NCI-H524 (cell line): ENCODE measurements around the gene CCDC146.
"Not testable (repeated sequence)": the region's sequence is repeated elsewhere in the genome, so short reads cannot be mapped to it uniquely, and the experiment has no call there.

Experiments
- DNase-seq, 2 experiments: peaks; one replicate each; lab custom pipeline; 2025; lab: John Stamatoyannopoulos, UW

CCDC146 gene

DNA sequence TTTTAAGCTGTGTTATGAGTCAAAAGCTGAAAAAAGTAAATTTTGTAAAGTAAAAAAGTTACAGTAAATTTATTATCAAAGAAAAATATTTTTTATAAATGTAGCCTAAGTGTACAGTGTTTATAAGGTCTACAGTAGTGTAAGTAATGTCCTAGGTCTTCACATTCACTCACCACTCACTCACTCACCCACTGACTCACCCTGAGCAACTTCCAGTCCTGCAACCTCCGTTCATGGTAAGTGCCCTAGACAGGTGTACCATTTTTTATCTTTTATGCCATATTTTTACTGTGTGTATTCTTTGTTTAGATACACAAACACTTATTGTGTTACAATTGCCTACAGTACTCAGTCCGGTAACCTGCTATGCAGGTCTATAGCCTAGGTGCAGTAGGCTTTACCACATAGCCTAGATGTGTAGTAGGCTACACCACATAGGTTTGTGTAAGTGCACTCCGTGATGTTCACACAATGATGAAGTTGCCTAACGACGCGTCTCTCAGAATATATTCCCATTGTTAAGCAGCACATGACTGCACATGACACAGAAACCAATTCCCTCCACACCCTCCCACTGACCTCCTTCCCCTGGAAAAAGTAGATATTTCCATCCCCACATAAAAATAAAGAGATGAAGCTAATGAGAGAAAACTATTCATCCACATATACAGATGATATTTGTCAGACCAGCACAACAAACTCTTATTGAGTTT, 122.0 kb downstream of the CCDC146 start:
- DNase-seq, result no peak

DNA sequence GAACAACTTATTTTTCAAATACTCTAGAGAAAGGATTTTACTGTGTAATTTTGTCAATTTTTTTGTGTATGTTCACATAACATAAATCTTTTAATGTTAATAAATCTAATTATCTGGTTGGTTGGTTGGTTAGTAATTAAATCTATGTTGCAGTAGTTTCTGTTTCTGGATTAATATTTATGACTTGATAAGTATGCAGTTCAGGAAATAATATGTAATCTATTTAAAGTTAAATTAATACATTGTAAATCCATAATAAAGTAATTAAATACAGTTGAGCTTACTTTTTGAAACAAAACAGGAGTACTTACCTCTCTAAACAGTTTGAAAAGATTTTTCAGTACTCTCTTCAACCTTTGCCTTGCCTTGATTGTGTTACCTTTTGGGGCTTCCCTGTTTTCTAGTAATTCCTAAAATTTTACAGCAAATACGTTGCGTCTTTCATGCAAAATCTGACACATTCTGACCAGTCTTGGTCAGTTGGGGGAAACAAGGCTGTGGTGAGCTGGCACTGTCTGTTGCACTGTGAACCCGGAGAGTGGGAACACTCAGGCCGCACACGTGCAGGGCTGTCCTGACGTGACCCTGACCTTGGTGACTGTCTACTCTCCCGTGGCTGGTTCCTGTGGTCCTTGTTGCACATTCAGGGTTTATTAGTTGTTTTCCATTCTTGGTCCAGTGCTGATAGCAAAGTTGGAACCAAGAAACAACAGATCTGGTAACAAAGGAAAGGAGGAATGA, 122.8 kb downstream of the CCDC146 start:
- no peak for DNase-seq

DNA sequence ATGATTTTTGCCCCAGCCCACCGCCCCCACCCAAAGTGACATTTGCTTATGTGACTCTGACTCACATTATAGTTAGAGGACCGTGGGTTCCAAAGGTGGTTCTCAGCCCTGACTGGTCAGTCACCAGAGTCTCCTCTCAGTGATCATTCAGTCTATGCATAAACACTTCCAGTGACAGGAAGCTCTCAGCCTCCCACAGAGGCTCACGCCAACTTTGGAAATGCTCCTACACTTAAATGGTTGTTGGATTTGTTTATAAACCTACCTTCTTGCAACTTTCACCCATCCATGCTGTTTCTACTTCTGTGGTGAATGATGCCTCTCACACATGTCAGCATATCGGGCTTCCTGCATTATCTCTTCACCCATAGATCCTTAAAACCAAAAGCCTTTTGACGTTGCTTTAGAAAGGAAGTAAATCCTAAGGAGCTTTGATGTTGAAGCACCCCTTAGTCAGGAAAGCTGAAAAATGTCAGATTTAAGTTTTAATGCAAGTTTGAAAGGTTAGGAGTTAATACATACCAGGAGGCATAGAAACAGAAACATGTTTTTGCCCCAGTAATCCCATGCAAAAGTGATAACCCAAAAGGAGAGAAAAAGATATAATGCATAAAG, 123.7 kb downstream of the CCDC146 start:
- no peak for DNase-seq

DNA sequence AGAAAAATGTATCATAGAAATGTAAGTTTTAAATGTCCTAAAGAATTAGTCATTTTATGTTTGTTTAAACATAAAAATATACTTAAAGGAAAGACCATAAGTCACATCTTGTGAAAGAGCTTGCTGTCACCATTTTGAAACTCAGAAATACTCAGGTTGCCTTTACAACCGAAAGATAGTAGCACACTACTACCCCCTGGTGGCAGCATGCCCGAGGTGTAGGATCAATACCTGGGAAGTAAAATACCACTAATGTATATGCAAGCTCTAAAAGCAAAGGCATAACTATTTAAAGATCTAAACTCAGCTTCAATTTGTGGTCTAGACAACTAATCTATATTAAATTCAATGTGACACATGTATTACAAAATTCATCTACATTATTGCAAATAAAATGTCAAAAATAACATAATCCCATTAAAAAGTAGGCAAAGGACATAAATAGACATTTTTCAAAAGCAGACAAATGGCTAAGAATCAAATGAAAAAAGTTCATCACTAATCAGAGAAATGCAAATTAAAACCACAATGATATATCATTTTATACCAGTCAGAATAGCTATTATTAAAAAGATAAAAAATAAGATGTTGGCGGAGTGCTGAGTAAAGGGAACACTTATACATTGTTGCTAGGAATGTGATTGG, 124.9 kb downstream of the CCDC146 start:
- peak; percentile 17 to 73 for DNase-seq

DNA sequence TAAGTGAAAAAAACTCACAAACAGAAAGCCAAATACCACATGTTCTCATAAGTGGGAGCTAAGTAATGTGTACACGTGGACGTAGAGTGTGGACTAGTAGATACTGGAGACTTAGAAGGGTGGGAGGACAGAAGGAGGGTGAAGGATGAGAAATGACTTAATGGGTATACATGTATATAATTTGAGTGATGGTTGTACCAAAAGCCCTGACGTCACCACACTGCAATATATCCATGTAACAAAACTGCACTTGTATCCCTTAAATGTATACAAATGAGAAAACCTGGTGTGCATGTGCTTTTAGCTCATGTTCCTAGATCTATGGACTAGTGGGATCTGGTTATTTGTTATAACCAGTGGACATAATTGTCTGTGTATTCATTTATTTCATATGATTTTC, 125.7 kb downstream of the CCDC146 start:
- no peak for DNase-seq

DNA sequence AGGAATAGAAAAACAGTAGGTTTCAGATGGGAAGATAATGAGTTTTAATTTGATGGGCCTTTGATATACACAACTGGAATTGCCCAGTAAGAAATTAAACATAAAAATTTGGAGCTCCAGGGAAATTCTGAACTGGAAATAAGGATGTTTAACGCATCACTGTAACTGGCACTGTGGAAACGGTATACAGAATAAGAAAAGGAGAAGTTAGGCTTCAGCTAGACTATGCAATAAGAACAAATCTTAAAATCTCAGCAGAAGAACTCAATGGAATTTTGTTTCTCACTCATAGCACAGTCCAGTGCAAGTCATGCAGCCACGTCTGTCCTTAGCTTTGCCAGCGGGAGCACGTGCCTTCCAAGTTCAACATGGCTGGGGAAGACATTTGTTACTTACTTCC, 130.1 kb downstream of the CCDC146 start:
- no peak for DNase-seq

DNA sequence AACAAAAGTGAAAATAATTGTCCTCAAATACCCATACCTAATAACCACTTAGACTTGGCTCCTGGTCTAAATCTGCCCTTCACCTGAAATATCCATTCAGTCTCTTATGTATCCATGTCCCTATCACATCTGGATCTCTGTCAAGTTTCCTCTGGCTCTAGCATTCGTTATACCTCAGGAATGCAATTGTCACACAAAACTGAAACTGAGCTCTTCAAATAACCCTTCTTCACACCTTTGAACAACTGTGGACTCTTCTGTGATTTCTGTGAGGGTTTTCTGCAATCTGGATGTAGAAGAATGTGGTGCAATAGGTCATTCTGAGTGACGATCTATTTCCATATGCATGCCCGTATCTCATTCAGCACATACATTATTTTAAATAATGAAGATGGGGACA, 130.7 kb downstream of the CCDC146 start:
- DNase-seq, result no peak

DNA sequence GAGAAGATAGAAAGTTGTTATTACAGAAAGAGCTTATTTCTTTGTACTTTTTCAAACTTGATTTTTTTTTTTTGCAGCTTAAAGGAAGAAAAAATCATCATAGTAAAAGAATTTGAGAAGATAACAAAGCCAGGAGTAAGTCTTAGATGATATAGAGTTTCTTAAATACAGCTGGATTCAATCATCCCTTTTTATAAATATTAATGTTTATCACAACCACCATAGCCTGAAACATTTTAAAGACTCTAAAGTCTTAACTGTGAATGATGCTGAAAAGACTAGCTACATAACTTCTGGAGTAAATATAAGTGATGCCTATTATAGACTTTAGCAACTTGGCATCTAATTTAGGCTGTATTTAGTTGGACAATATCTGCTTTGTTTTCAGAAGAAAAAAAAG, 132.0 kb downstream of the CCDC146 start:
- no peak for DNase-seq

DNA sequence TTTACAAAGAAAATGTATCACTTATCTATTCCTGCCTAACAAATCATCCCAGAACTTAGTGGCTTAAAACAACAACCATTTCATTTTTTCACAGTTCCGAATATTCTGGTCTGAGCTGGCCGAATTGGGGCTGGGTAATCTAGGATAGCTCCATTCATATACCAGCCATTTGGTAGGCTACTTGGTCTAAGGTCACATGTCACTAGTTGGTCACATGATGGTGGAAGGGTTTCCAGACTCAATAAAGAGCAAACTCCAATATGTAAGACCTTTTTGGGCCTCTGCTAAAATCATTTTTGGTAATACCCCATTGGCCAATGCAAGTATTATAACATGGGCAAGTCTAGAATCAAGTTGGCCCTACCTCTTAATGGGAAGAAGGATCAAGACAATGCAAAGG, 132.5 kb downstream of the CCDC146 start:
- no peak for DNase-seq

DNA sequence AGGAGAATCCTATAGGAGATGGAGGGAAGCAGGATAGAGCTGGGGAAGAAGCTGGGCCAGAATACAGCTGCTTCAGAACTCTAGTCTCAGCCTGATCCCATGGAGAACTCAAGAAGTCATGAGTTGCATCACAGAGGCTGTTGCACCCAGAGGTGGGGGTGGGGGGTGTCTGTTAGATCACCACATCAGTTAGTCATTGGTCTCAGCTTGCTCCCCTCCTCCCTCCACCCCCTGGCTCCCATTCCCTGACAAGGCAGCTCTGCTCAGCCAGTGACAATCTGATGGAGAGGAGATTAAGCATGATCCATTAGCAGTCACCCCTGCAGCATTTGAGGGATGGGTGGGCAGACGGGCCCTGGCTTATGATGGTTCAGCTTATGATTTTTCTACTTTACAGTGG, 135.6 kb downstream of the CCDC146 start:
- peak; percentile 17 to 40 for DNase-seq

DNA sequence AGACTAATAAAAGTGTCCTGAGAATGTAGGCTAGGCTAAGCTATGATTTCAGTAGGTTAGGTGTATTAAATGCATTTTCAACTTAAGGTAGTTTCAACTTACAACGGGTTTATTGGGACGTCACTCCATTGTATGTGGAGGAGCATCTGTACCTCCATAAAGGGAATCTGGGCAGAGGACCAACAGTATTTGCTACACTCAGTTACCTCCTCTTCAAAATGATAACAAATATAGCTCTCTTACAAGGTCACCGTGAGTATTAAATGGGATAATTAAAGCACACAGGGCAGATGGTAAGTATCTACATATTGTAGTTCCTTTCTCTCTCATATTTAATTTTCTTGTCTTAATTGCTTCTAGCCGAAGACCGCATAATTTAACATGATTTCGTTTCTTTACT, 136.2 kb downstream of the CCDC146 start:
- peak in 1 of 2 experiments; percentile 42 for DNase-seq

DNA sequence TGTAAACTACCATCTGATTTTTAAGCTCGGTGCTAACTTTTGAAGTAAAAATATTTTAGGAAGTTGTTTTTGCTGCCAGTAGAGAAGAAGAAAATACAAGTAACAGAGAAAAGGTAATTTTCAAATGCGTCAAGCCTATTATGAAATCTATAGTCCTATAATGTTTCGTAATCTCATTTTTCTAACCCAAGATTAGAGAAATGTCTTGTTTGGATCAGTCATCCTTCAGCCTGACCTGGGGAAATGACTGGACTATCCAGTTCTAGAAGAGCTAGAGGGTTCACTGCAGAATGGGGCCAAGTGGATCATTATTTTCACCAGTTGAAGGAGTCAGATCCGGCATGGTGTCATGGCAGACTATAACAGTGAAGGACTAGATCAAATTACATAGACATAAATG, 139.9 kb downstream of the CCDC146 start:
- no peak for DNase-seq

DNA sequence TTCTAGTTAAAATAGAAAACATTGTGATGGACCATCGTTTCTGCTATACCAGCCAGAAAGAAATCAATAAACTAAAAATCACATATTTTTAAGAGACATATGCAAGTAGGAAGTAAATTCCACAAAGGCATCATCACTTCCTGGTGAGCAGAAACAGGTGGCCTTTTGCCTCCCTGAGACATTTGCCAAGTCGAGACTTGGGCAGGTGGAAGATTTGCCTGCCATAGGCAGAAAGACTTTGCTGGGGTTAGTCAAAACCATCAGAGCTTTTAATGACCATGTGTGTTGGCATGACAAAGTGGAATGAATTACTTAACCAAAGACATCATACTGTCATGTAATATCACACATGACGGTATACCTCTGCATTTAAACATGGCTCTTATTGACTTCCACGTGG, 143.3 kb downstream of the CCDC146 start:
- no peak for DNase-seq

DNA sequence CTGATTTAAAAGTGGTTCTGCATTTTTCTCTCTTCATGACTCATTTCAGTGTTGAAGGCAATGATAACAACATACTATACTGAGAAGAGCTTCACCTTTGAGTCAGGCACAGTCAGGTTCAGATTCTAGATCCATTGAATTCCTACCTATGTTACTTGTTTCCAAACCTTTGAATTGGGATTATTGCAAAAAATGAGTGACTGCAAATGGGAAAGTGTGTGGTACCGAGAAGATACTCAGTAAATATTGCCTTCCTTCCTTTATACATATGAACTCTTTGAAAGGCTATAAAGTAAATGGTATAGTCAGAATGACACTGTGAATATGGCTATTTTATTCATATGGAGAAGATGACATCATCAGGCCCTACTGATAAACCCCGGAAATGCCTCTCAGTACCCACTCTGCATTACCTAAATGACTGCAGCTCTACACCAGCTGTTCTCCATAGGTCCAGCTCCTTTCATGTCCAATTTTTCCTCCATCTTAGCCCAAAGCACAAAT, 143.9 kb downstream of the CCDC146 start:
- DNase-seq, result no peak

DNA sequence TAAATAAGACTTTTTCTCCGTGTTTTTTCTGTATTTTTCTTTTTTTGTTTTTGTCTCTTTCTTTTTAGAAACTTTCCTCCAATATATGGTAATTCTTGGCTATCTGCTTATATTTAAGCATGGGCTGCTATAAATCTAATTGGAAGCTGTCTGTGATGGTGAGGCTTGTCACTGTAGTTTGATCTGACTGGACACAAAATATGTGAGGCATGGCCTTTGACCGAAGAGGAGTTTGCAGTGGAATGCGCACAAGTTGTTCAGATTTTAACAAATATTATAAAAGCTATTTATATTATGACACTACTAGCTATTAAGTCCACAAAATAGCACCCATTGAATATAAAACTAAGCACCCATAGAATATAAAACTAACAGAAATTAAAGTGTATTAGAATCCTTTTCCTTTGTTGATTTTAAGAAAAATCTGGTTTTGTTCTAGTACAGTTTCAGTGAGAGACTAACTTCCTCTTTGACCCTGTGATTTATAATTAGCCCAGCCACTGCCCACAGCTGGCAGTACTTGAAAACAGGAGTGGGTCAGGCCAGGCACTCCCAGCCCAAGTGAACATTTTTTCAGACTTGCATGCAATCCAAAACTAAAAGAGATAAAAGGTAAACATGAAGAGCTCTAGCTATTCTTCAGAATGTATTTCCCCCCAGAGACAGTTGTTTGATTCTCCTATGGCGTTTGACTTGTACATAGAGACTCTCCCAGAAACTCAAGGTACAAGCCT, 147.1 kb downstream of the CCDC146 start:
- DNase-seq, result no peak

DNA sequence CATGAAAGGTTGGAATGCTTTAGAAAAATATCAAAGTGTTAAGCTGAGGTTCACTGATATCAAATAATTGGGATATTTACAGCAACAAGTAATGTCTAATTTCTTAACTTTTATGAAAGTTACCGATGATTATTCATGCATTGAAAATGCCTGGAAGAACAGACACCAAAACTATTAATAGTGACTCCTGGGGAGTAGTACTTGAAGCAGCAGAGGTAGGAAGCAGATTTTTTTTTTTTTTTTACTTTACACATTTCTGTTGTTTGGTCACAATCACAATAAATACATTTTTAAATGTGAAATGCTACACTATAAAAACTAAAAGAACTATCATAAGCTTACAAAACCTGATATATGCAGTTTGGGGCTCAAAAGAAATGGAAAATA, 147.7 kb downstream of the CCDC146 start:
- DNase-seq, result no peak

DNA sequence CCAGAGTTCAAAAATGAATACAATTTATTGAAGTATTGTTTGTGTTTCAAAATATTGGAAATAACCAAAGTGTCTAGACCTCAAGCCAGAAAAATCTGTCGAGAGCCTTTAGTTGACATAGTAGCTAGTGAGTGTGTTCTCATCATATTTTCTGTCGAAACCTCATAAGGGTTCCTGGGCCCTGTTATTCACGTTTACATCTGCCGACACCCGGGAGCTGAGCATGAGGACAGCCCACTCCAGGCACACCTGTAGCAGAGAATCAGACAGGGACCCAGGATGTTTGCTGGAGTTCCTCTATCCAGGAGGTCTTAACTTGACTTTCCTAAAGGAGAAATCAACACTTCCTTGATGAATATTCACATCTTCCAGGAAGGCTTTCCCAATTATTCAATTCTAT, 149.4 kb downstream of the CCDC146 start:
- no peak for DNase-seq

DNA sequence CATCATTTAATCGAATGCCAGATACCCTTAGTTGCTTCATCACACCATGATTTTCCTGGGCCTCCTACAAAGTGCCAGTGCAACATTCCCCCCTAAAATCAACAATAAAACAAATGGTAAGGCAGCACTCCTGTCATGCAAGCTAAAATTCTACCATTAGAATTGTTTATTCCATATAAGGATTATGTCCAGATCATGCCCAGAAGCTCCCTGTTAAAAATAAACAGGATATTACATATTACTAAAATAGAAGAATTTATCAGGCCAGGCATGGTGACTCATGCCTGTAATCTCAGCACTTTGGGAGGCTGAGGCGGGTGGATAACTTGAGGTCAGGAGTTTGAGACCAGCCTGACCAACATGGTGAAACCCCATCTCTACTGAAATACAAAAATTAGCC, 153.2 kb downstream of the CCDC146 start:
- DNase-seq, result not testable (repeated sequence)

DNA sequence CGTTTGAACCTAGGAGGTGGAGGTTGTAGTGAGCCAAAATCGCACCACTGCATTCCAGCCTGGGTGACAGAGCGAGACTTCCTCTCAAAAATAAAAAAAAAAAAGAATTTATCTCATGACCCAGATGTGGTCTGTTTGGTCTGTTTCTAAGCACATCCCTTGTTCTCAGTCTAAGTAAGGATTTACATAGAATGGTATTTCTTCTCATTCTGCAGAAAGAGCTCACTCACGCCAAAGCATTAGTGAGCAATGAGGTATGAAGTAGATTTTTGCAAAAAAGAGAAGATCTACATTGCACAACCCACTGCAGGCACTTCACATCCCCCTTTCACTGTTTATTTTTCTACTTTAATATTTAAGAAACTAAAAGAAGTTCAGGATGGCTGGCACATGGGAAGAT, 153.7 kb downstream of the CCDC146 start:
- DNase-seq, result no peak

DNA sequence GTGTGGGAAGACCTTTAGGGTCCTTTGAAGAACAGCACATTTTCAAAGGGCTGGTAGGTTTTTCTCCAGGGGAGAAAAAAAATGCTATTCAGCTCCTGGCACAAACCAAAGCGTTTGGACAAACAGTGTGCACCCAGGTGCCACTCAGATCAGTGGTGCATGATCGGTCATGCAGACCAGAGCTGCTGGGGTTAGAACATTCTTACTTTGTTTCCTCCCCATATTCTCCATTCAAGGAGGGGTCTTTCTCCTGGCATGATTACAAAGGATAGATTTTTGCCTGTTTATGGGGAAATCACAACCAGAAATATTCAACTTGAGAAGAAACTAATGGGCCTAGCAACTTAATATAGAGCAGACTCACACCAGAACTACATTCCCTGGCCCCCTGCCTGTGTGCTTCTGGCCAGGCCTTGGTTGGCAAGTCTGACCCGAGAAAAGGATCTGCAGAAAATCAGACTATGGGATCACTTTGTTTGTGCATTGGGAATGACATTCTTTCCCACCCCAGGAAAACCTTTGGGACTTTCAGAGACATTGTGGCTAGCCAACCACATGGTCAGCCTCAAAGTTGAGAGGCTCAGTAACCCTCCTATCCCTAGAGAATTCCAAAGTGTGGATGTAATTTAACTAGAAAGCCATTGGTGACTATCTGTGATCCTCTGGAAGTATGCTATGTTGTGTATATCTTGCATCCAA, 159.5 kb downstream of the CCDC146 start:
- no peak for DNase-seq

DNA sequence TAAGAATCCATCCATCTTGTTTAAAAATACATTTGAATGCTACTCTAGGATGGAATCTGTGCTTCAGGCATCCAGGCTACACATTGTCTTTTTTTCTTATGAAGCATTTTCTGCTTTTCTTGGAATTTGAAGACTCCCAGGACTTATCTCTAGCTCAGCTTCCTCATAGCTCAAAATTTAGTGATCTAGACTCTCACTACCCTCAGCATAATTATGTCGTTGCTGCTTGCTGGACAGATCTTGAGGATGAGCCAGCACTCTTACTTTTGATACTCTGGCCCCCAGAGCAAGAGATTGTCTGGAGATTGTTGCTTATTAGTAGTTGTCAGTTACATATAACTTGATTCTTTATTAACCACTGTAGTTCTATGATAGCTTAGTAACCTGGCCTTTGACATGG, 160.5 kb downstream of the CCDC146 start:
- no peak for DNase-seq
